ENCODE measurements around the gene NECAP2.

NECAP2 gene

GRCh38 chr1:16418823-16419425 lies 21.6 kb upstream of the NECAP2 start:
- no peak for TF ChIP-seq CTCF (IDR thresholded peaks at IDR 0.05)

DNA sequence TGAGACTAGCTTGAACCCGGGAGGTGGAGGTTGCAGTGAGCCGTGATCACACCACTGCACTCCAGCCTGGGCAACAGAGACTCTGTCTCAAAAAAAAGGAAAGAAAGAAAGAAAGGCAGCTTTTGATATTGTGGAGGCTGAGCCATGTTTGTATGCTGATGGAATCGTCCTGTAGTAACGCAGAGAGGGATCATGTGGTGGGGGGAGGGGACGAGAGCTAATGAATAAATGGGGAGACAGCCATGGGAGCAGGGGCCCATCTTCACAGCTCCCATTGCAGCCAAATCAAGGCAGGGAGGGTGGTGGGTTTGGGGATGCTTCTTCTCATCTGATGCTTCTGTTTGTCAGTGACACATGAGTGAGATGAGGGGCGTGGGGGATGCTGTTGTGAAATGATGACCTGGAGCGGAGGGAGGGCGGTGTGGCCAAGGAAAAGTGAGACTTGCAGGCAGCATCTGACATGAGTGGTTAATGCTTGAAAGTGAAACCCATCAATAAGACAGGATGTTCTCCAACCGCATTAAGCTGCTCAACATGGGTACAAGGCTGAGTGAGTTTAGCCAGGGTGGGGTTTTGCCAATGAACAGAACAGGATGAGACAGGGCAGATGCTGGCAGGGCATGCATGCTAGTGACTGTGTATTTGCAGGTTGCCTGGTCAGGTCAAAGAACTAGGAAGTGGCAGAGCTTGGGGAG lies 20.0 kb upstream of the NECAP2 start:
- TF ChIP-seq CTCF (IDR thresholded peaks at IDR 0.05): no peak

DNA sequence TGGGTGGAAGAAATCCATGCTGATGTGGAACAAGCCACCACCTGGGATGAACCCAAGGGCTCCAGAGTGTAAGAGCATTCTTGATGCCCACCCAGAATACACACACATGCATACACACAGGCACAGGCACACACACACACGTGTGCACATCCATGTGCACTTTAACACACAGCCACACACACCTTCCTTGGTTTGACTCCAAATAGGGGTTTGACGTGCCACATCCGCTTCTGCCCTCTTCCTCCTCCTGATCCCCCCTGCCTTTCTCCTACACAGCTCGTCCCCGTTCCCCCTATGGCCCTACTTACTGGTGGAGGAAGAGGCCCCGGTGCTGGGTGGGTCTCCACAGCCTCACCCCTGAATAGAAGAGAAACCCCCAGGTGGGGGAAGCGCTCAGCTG lies 19.3 kb upstream of the NECAP2 start:
- TF ChIP-seq CTCF (IDR thresholded peaks at IDR 0.05): no peak

DNA sequence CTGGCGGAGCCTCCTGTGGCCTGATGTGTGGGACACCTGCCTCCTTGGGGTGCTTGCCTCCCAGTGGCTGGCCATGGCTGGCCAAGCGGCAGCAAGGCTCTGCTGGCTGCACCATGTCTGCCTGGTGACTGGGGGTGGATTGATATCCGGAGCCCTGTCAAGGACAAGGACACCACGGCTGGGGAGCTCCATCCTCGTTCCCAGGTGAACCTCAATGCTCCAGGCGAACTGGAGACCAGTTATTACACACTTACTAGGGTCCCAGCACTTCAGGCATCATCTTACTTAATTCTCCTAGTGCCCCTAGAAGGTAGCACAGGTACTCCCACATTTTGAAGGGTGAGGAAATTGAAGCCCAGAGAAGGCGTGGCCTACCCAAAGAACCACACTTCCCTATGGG lies 18.5 kb upstream of the NECAP2 start:
- TF ChIP-seq CTCF (IDR thresholded peaks at IDR 0.05): no peak

DNA sequence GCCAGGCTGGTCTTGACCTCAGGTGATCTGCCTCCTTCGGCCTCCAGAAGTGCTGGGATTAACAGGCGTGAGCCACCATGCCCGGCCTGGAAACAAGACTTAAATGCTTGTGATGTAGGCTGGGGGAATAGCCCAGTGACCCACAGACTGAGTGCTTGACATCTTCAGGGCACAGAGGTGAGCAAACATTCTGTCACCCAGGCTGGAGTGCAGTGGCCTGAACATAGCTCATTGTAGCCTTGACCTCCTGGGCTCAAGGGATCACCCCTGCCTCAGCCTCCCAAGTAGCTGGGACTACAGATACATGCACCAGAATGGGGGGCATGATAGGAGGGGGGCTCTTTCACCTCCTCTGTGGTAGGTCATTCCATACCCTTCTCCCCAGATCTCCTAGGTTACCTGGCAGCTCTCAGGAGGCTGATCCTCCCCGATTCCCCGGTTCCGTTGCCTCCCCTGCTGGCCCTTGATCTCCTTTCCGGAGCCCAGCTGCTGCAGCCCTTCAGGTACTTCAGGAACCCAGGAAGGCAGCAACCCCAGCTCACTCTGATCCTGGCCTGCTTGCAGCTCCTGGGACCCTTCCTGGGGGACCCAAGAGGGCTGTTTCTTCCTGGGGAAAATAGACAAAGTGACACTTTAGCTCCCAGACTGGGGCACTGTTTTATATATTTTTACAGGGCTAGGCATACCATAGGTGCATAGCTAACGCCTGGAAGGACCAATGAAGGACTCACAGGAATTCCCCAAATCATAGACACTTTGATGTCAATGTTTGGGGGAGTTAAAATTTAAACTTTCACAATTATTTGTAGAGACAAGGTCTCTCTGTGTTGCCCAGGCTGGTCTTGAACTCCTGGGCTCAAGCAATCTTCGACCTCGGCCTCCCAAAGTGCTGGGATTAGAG lies 15.1 kb upstream of the NECAP2 start:
- TF ChIP-seq CTCF (IDR thresholded peaks at IDR 0.05): no peak

DNA sequence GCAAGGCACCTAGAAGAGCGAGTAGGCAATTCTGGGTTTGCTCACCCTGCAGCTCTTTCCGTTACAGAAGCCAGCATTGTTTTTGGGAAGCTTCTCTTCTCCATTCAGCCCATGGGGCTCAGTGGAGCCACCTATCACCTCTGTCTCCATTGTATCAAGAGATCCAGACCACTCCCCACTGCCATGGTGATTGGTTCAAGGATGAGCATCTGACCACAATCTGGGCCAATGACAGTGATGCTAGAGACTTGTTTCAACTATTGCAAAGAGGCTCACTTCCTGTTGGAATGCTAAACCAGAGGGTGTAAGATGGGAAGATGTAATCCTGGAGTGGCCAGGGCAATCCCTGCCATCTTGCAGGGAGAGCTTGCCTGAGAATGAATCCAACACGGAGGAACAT lies 9.9 kb upstream of the NECAP2 start:
- no peak for TF ChIP-seq CTCF (IDR thresholded peaks at IDR 0.05)

GRCh38 chr1:16433030-16433429 lies 7.5 kb upstream of the NECAP2 start:
- TF ChIP-seq CTCF (IDR thresholded peaks at IDR 0.05): no peak
